HG03025 (cell line): ENCODE results near the gene TUFM.
A peak's percentile ranks its signal among the peaks of the same experiment; 100 is the strongest.
"Not testable (repeated sequence)": the region's sequence is repeated elsewhere in the genome, so short reads cannot be mapped to it uniquely, and the experiment has no call there.

Experiments
- ATAC-seq: cut with Tn5 transposase; IDR thresholded peaks from one replicate; pipeline ENCODE4 v1.9.1; 2021; ENCODE audit warnings: mild to moderate bottlenecking, moderate library complexity; ENCODE audit not compliant: unreplicated experiment, low FRiP score

Gene TUFM

DNA sequence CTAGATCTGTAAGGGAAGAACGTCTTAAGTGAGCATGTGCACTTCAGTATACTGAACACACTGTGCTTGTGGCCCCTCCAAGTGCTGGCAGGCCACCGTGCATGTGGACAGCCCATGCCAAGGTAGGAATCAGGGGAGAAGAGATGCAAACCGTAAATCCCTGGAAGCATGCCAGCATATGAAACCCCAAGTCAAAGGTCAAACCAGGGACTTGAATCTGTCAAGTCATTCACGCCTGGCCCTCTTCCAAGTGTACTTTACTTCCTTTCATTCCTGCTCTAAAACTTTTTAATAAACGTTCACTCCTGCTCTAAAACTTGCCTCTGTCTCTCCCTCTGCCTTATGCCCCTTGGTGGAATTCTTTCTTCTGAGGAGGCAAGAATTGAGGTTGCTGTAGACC lies 26.1 kb downstream of the TUFM start:
- ATAC-seq, result no peak

DNA sequence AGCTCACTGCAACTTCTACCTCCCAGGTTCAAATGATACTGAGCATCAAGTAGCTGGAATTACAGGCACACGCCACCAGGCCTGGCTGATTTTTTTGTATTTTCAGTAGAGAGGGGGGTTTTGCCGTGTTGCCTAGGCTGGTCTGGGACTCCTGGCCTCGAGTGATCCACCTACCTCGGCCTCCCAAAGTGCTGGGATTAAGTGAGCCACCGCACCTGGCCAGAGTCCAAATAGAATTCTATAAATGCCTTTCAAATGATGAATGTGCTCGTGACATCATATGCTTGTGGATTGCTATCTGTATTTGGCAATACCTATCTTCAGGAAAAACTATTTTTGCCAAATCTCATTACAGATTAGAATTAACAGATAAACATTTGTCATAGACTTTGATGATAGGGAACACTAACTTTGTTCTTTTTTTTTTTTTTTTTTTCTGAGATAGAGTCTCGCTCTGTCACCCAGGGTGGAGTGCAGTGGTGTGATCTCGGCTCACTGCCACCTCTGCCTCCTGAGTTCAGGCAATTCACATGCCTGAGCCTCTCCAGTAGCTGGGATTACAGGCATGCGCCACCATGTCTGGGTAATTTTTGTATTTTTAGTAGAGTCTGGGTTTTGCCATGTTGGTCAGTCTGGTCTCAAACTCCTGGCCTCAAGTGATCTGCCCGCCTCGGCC lies 38.6 kb downstream of the TUFM start:
- ATAC-seq, result not testable (repeated sequence)

DNA sequence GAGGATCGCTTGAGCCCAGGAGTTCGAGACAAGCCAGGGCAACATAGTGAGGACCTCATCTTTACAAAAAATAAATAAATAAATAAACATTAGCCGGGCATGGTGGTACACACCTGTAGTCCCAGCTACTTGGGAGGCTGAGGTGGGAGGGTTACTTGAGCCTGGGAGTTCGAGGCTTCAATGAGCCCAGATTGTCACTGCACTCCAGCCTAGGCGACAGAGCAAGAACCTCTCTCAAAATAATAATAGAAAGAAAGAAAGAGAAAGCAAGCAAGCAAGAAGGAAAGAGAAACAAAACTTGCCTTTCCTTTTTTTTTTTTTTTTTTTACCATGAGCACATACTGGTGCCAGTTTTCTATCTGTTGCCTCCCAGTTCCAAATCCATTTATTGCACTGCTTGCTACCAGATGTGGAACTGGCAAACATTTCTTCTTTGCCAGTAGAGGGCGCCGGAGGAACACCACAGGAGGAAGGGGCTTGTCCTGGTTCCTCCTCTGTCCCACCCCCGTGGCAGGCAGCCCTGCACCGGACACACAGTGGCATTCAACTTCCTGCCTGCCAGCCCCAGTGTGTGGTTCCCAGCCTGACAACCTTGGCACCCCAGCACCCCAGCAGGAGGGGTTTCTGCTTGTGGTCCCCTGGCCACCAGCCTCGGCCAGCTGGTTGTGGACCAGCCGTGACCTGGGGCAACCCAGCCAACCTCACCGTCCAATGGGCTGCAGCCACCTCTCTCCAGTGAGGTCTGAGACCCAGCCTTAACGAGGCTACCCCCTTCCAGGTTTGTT lies 43.7 kb downstream of the TUFM start:
- peak; percentile 79 for ATAC-seq
